ENCODE results near the gene ADGRL2.

ADGRL2 gene

GRCh38 chr1:81982523-81982922 is 181.8 kb downstream of the ADGRL2 start:
- Histone ChIP-seq H3K18ac (ENCODE audit: low read length) (no peak overlapping the region), H3K4me2 (ENCODE audit: low read length) (no peak overlapping the region), H3K36me3 (ENCODE audit: control insufficient read depth in 1 of 2, insufficient read depth in 2 of 2, low read length in 2 of 2) (peaks cover 2 to 4% of the 10 kb centered on the region in 2 experiments), H4K8ac (ENCODE audit: low read depth, low read length) (no peak overlapping the region), H2BK5ac (ENCODE audit: low read depth, low read length, poor library complexity) (no peak overlapping the region), H2AK5ac (ENCODE audit: low read length) (no peak overlapping the region), H3K79me1 (ENCODE audit: low read length) (no peaks in the 10 kb centered on the region), H3K4me3 (ENCODE audit: low read depth, low read length) (no peak overlapping the region), H3K27ac (ENCODE audit: low read depth, low read length) (no peak overlapping the region), H3K9ac (ENCODE audit: low read length) (no peak overlapping the region), H3K4me1 (ENCODE audit: control insufficient read depth in 1 of 2, insufficient read depth in 2 of 2, low read length in 2 of 2) (no peaks in the 10 kb centered on the region), H2AFZ (ENCODE audit: insufficient read depth, low read length, poor library complexity) (no peak overlapping the region), H4K12ac (ENCODE audit: low read depth, low read length) (no peak overlapping the region), H3K9me3 (ENCODE audit: insufficient read depth, low read depth, low read length) (no peaks in the 10 kb centered on the region), H2BK120ac (ENCODE audit: insufficient read depth, low read length, poor library complexity) (no peak overlapping the region), H2BK12ac (ENCODE audit: low read length) (no peak overlapping the region), H4K91ac (ENCODE audit: low read depth, low read length) (no peak overlapping the region), H3K23ac (ENCODE audit: low read length) (no peak overlapping the region), H3K14ac (ENCODE audit: low read length) (no peak overlapping the region), H3K27me3 (ENCODE audit: insufficient read depth, low read length) (no peaks in the 10 kb centered on the region), H3K79me2 (ENCODE audit: control insufficient read depth, insufficient read depth, low read length, poor library complexity) (no peaks in the 10 kb centered on the region), H3K4ac (ENCODE audit: low read depth, low read length) (no peak overlapping the region)
- DNase-seq = no peak
- WGBS (ENCODE audit: extremely low coverage, insufficient coverage, insufficient read length) = no CpG with 5 or more reads among the region's 2 CpGs

GRCh38 chr1:81989524-81989923 is 188.8 kb downstream of the ADGRL2 start:
- Histone ChIP-seq H3K36me3 (ENCODE audit: control insufficient read depth in 1 of 2, insufficient read depth in 2 of 2, low read length in 2 of 2) (peaks cover 8 to 14% of the 10 kb centered on the region in 2 experiments), H3K23ac (ENCODE audit: low read length) (no peak overlapping the region), H3K79me1 (ENCODE audit: low read length) (no peaks in the 10 kb centered on the region), H2BK5ac (ENCODE audit: low read depth, low read length, poor library complexity) (no peak overlapping the region), H3K4me3 (ENCODE audit: low read depth, low read length) (no peak overlapping the region), H3K27me3 (ENCODE audit: insufficient read depth, low read length) (no peaks in the 10 kb centered on the region), H4K8ac (ENCODE audit: low read depth, low read length) (no peak overlapping the region), H3K9ac (ENCODE audit: low read length) (no peak overlapping the region), H3K9me3 (ENCODE audit: insufficient read depth, low read depth, low read length) (peaks cover 2% of the 10 kb centered on the region), H3K14ac (ENCODE audit: low read length) (no peak overlapping the region), H3K4ac (ENCODE audit: low read depth, low read length) (no peak overlapping the region), H2BK12ac (ENCODE audit: low read length) (no peak overlapping the region), H2AK5ac (ENCODE audit: low read length) (no peak overlapping the region), H3K4me2 (ENCODE audit: low read length) (no peak overlapping the region), H3K18ac (ENCODE audit: low read length) (no peak overlapping the region), H2BK120ac (ENCODE audit: insufficient read depth, low read length, poor library complexity) (no peak overlapping the region), H3K4me1 (ENCODE audit: control insufficient read depth in 1 of 2, insufficient read depth in 2 of 2, low read length in 2 of 2) (no peaks in the 10 kb centered on the region), H3K79me2 (ENCODE audit: control insufficient read depth, insufficient read depth, low read length, poor library complexity) (no peaks in the 10 kb centered on the region), H4K91ac (ENCODE audit: low read depth, low read length) (no peak overlapping the region), H2AFZ (ENCODE audit: insufficient read depth, low read length, poor library complexity) (no peak overlapping the region), H3K27ac (ENCODE audit: low read depth, low read length) (no peak overlapping the region), H4K12ac (ENCODE audit: low read depth, low read length) (no peak overlapping the region)
- no CpG with 5 or more reads among the region's 1 CpG for WGBS (ENCODE audit: extremely low coverage, insufficient coverage, insufficient read length)
- DNase-seq = no peak

- Histone ChIP-seq H2BK12ac (ENCODE audit: low read length) (no peak overlapping the region), H2BK5ac (ENCODE audit: low read depth, low read length, poor library complexity) (no peak overlapping the region), H3K79me2 (ENCODE audit: control insufficient read depth, insufficient read depth, low read length, poor library complexity) (no peaks in the 10 kb centered on the region), H4K91ac (ENCODE audit: low read depth, low read length) (no peak overlapping the region), H3K9ac (ENCODE audit: low read length) (no peak overlapping the region), H3K4ac (ENCODE audit: low read depth, low read length) (no peak overlapping the region), H3K27me3 (ENCODE audit: insufficient read depth, low read length) (no peaks in the 10 kb centered on the region), H3K36me3 (ENCODE audit: control insufficient read depth in 1 of 2, insufficient read depth in 2 of 2, low read length in 2 of 2) (peaks cover 11 to 16% of the 10 kb centered on the region in 2 experiments), H4K12ac (ENCODE audit: low read depth, low read length) (no peak overlapping the region), H3K14ac (ENCODE audit: low read length) (no peak overlapping the region), H2AK5ac (ENCODE audit: low read length) (no peak overlapping the region), H2BK120ac (ENCODE audit: insufficient read depth, low read length, poor library complexity) (no peak overlapping the region), H3K79me1 (ENCODE audit: low read length) (no peaks in the 10 kb centered on the region), H3K4me3 (ENCODE audit: low read depth, low read length) (no peak overlapping the region), H3K9me3 (ENCODE audit: insufficient read depth, low read depth, low read length) (peaks cover 2% of the 10 kb centered on the region), H2AFZ (ENCODE audit: insufficient read depth, low read length, poor library complexity) (no peak overlapping the region), H3K4me2 (ENCODE audit: low read length) (no peak overlapping the region), H3K18ac (ENCODE audit: low read length) (no peak overlapping the region), H3K4me1 (ENCODE audit: control insufficient read depth in 1 of 2, insufficient read depth in 2 of 2, low read length in 2 of 2) (no peaks in the 10 kb centered on the region), H3K27ac (ENCODE audit: low read depth, low read length) (no peak overlapping the region), H4K8ac (ENCODE audit: low read depth, low read length) (no peak overlapping the region), H3K23ac (ENCODE audit: low read length) (no peak overlapping the region)
- DNase-seq = no peak
- WGBS (ENCODE audit: extremely low coverage, insufficient coverage, insufficient read length) = no CpG with 5 or more reads among the region's 7 CpGs
These were observed 189.5 kb downstream of the ADGRL2 start for GRCh38 chr1:81990241-81990640.

GRCh38 chr1:81998165-81998564 is 197.4 kb downstream of the ADGRL2 start:
- no CpG with 5 or more reads among the region's 4 CpGs for WGBS (ENCODE audit: extremely low coverage, insufficient coverage, insufficient read length)
- no peaks in the 10 kb centered on the region for H3K79me1 ChIP-seq (ENCODE audit: low read length)

More at GRCh38 chr1:81998165-81998564, 197.4 kb downstream of the ADGRL2 start:
- H3K4me1 ChIP-seq (ENCODE audit: control insufficient read depth in 1 of 2, insufficient read depth in 2 of 2, low read length in 2 of 2) = no peaks in the 10 kb centered on the region
- no peak overlapping the region for H3K27ac ChIP-seq (ENCODE audit: low read depth, low read length)
- H4K12ac ChIP-seq (ENCODE audit: low read depth, low read length) = no peak overlapping the region
- no peaks in the 10 kb centered on the region for H3K79me2 ChIP-seq (ENCODE audit: control insufficient read depth, insufficient read depth, low read length, poor library complexity)
- H4K8ac ChIP-seq (ENCODE audit: low read depth, low read length) = no peak overlapping the region
- no peak overlapping the region for H2BK5ac ChIP-seq (ENCODE audit: low read depth, low read length, poor library complexity)
- H3K4ac ChIP-seq (ENCODE audit: low read depth, low read length) = no peak overlapping the region
- no peaks in the 10 kb centered on the region for H3K9me3 ChIP-seq (ENCODE audit: insufficient read depth, low read depth, low read length)
- no peaks in the 10 kb centered on the region for H3K27me3 ChIP-seq (ENCODE audit: insufficient read depth, low read length)
- no peak overlapping the region for H2AFZ ChIP-seq (ENCODE audit: insufficient read depth, low read length, poor library complexity)
- H2AK5ac ChIP-seq (ENCODE audit: low read length) = no peak overlapping the region
- H3K9ac ChIP-seq (ENCODE audit: low read length) = no peak overlapping the region
- H2BK120ac ChIP-seq (ENCODE audit: insufficient read depth, low read length, poor library complexity) = no peak overlapping the region
- no peak overlapping the region for H2BK12ac ChIP-seq (ENCODE audit: low read length)
- no peak for DNase-seq
- no peak overlapping the region for H3K14ac ChIP-seq (ENCODE audit: low read length)
- H4K91ac ChIP-seq (ENCODE audit: low read depth, low read length) = no peak overlapping the region
- H3K23ac ChIP-seq (ENCODE audit: low read length) = no peak overlapping the region
- H3K4me2 ChIP-seq (ENCODE audit: low read length) = no peak overlapping the region
- no peak overlapping the region for H3K4me3 ChIP-seq (ENCODE audit: low read depth, low read length)
- peaks cover 3 to 4% of the 10 kb centered on the region in 2 experiments for H3K36me3 ChIP-seq (ENCODE audit: control insufficient read depth in 1 of 2, insufficient read depth in 2 of 2, low read length in 2 of 2)
- H3K18ac ChIP-seq (ENCODE audit: low read length) = no peak overlapping the region

All from trophoblast cell (in vitro differentiated cells and primary cell).